ENCODE data around the gene TPSB2.

- TF ChIP-seq NFIC (IDR thresholded peaks at IDR 0.05): no peak
- TF ChIP-seq FOXM1 (IDR thresholded peaks at IDR 0.05; ENCODE audit: borderline replicate concordance, low read depth): no peak
- TF ChIP-seq EP300 (IDR thresholded peaks at IDR 0.05; ENCODE audit: borderline replicate concordance): no peak
- no peak for TF ChIP-seq CEBPB (IDR thresholded peaks at IDR 0.05)
- 0 out of 2 replicates have a peak, but pooled peaks have one; percentile 7 for TF ChIP-seq USF1 (IDR thresholded peaks at IDR 0.05)
- no peak for TF ChIP-seq TEAD4 (IDR thresholded peaks at IDR 0.05)
- TF ChIP-seq TCF12 (IDR thresholded peaks at IDR 0.05; ENCODE audit: low read depth): no peak
- TF ChIP-seq TAF1 (IDR thresholded peaks at IDR 0.05; ENCODE audit: low read depth): no peak
- no peak for TF ChIP-seq EGR1 (IDR thresholded peaks at IDR 0.05)
- no peak for TF ChIP-seq CREB1 (IDR thresholded peaks at IDR 0.05; ENCODE audit: low read depth)
Observed at GRCh38 chr16:1210461-1210860, 19.5 kb downstream of the TPSB2 start.

Data from Ishikawa (cell line).